Peyer's patch (tissue), 4 donors: ENCODE data around the gene CFAP221.

Source experiments
- POLR2A ChIP-seq, 2 donors: fragments of 450-650 bp; IDR thresholded peaks; one replicate each; pipeline ENCODE4 v1.5.1; 2017; ENCODE audit warnings: antibody characterized with exemption in 2 of 2, mild to moderate bottlenecking in 2 of 2, moderate library complexity in 2 of 2
- TF ChIP-seq, protein P1 (sequence below), 6 experiments: fragments of 450-650 bp in 4 of 6; fragments of 200-600 bp in 2 of 6; sonication (generic) in 1 of 6; IDR thresholded peaks; one replicate each; pipeline ENCODE4 v1.5.1; 2017 to 2019; ENCODE audit warnings: antibody characterized with exemption in 6 of 6, mild to moderate bottlenecking in 3 of 6, moderate library complexity in 1 of 6

DNA sequence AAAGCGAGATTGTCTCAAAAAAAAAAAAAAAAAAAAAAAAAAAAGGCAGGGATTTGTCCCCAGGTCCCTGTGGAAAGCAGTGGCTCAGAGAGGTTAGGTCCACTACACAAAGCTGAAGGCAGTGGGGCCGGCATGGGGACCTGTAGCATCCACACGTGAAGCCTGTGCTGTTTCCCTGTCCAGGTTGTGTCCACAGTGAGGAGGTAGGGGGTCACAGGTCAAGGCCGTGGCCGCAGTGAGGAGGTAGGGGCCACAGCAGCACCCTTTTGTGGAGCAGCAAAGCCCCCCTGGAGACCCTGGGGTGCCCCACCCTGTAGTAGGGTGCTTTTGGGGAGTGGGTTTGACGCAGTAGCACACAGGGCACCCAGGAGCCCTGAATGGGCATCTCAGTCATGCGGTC, 148.7 kb downstream of the CFAP221 start:
- TF ChIP-seq, protein P1, sequence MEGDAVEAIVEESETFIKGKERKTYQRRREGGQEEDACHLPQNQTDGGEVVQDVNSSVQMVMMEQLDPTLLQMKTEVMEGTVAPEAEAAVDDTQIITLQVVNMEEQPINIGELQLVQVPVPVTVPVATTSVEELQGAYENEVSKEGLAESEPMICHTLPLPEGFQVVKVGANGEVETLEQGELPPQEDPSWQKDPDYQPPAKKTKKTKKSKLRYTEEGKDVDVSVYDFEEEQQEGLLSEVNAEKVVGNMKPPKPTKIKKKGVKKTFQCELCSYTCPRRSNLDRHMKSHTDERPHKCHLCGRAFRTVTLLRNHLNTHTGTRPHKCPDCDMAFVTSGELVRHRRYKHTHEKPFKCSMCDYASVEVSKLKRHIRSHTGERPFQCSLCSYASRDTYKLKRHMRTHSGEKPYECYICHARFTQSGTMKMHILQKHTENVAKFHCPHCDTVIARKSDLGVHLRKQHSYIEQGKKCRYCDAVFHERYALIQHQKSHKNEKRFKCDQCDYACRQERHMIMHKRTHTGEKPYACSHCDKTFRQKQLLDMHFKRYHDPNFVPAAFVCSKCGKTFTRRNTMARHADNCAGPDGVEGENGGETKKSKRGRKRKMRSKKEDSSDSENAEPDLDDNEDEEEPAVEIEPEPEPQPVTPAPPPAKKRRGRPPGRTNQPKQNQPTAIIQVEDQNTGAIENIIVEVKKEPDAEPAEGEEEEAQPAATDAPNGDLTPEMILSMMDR (IDR thresholded peaks at IDR 0.05): no peak
- TF ChIP-seq POLR2A (IDR thresholded peaks at IDR 0.05): no peak
